GM10847 (cell line): ENCODE data around the gene UMODL1.

ENCODE experiments used
- POLR2A ChIP-seq: IDR thresholded peaks from 2 replicates; pipeline ENCODE4 v1.6.1; 2011; ENCODE audit not compliant: insufficient read length; ENCODE audit errors: extremely low read depth

UMODL1 gene

DNA sequence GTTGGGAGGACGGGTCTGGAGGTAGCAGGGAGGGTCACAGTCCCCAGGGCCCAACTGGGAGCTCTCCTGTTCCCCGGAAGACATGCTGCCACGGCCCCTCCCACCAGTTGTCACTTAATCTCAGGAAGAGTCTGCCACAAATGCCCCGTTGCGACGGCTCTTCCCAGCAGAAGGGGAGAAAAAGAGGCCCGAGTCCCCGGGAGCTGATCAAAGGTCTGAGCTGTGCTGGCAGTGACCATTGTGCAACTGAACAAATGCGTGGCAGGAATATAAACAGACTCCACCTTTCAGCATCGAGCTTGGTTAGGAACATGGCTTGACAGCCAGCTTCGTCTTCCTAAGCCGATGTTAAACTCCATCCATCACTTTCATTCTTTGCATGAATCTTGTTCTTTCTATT is 33.2 kb upstream of the UMODL1 start:
- no peak for TF ChIP-seq POLR2A

GRCh38 chr21:42038393-42038792 is 32.7 kb upstream of the UMODL1 start:
- TF ChIP-seq POLR2A: no peak

DNA sequence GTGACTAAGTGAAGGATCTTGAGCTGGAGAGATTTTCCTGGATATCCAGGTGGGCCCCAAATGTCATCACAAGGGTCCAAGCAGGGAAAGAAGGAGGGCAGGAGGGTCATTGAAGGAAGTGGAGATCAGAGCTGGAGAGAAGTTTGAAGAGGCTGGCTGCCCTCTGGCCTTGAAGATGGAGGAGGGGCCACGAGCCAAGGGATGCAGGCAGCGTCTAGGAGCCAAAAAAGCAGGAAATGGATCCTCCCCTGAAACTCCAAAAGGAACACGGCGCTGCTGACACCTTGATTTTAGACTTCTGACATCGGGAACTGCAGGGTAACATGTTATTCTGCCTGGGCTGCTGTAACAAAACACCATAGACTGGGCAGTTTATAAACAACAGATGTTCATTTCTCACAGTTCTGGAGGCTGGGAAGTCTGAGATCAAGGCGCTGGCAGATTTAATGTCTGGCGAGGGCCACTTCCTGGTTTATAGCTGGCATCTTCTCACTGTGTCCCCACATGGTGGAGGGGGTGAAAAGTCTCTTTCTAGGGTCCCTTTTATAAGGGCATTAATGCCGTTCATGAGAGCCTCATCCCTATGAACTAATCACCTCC is 32.2 kb upstream of the UMODL1 start:
- no peak for TF ChIP-seq POLR2A

- no peak for TF ChIP-seq POLR2A
These were observed 31.6 kb upstream of the UMODL1 start for GRCh38 chr21:42039470-42039901.

- TF ChIP-seq POLR2A: no peak
These were observed 31.2 kb upstream of the UMODL1 start for GRCh38 chr21:42039911-42040351.

DNA sequence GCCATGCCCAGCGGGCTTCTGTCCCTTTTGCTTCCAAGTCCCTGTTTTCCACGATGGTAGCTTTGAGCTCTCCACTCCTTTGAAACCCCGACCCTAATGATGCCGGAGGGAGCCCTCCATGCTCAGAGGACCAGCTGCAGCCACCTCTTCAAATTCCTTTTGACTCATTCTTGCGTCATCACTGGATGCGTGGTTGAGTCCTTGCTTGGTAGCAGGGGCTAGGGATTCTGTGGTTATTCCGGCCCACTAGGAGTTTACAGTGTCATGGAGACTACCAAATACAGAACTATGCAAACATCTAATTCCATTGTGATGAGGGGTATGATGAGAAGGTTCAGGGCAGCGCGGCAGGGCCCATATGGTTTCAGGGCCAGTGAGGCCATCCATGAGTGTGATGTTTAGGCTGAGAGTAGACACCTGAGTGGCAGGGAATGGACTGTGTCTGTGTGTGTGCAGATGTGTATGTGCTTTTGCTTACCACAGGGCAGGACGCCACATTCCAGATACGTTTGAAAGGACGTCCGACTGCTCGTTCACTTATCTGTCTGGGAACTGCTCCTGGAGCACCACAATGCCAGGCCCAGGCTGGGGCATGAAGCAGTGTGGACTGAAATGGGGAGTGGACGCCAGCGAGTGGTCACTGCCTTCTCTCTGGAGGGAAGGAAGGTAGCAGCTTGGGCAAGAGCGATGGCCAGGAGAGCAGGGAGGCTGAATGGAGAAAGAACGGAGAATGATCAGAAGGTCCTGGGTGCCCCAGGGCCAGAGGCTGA is 30.5 kb upstream of the UMODL1 start:
- TF ChIP-seq POLR2A: no peak

DNA sequence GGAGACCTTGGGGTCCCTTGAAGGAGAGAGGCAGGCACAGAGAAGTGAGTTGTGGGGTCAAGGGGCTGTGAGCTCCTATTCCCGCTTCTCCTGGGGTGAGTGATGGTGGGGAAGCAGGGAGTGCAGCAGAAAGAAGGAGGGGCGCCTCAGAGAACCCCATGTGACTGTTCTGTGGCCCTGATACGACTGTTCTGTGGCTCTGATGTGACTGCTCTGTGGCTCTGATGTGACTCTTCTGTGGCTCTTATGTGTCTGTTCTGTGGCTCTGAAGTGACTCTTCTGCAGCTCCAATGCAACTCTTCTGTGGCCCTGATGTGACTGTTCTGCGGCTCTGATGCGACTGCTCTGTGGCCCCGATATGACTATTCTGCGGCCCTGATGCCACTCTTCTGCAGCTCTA is 29.9 kb upstream of the UMODL1 start:
- no peak for TF ChIP-seq POLR2A

- TF ChIP-seq POLR2A: no peak
These were observed 29.4 kb upstream of the UMODL1 start for GRCh38 chr21:42041711-42042110.

DNA sequence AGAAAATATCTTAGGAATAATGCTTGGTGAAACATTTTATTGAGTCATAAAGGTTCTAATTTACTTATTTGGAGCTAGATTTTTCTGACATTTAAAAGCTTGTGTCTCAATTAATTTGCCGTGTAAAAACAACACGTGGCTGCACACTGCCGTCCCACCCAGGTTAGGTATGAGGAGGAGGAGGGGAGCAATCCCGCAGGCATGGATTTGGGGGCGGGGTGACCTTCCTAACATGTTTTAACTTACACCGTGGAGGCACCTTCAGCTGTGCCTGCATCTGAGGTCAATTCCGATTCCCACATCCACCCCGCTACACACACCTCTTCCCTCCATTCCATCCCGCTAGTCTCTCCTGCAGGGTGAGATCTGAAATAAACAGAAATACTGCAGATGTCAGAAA is 28.5 kb upstream of the UMODL1 start:
- TF ChIP-seq POLR2A: no peak

DNA sequence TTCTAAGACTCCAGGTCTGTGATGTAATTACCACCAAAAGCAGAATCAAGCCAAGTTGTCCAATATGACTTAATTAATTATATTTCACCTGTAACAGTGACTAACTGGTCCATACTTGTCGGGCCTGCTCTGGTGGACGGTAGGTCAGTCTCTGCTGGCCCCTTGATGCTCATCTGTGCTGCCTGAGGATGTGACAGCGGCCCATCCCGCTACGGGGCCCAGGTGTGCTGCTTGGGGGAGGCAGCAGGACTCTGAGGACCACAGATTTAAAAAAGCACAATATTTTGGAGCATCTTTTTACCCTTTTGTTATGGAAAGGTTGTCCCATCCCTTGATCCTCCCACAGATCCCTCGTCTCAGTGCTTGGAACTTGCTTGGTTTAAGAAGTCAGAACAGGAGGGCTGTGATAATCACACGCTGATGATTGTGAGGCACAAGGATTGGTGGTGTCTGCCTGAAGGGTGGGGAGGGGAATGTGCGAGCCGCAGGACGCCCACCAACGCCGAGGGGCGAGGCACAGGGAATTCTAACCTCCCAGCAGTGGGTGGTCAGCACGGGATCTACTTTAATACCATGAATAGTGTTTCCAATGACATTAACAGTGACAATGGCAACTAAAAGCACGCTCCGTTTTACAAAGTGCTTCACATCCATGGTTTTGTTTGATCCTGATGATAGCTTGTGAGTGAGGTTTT is 27.8 kb upstream of the UMODL1 start:
- TF ChIP-seq POLR2A: no peak

DNA sequence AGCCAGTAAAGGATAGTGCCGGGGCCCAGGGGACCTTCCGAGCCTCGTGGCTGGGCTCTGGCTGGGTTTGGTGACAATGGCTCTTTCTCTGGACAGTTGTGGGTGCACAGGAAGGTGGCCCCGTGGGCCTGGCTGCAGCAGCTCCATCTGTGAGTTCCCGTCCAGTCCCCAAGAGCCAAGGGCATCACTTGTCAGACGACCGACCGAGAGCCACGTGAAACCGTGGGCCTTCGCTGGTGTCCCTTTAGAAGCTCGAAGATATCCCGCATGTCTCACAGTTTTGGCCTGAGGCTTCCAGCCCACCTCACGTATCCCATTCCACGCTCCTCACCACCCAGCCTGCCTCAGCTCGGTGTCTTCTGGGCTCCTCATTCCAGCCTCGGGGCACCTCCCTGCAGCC is 27.2 kb upstream of the UMODL1 start:
- TF ChIP-seq POLR2A: no peak

GRCh38 chr21:42044871-42045495 is 26.1 kb upstream of the UMODL1 start:
- TF ChIP-seq POLR2A: no peak

GRCh38 chr21:42047821-42048613 is 23.1 kb upstream of the UMODL1 start:
- TF ChIP-seq POLR2A: no peak

DNA sequence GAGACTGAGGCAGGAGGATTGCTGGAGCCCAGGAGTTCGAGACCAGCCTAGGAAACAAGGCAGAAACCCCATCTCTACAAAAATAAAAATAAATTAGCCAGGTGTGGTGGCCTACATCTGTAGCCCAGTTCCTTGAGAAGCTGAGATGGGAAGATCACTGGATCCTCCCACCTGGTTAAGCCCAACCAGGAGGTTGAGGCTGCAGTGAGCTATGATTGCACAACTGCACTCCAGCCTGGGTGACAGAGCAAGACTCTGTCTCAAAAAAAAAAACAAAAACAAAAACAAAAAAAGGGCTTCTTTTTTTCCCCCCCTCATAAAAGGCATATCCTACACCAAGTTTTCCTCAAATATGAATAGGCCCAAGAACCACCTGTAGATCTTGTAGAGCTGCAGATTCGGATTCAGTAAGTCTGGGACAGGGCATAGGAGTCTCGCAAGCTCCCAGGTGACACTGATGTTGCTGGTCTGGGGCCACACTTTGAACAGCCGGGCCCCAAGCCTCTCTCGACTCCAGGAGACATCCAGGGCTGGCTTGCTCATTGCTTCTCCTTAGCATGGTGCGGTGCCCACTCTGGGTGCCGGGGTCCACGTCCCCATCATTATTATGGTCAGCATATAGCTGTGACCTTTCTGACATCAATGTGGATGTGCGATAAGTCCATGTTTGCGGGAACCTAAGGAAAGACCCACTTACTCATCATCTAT is 22.1 kb upstream of the UMODL1 start:
- no peak for TF ChIP-seq POLR2A
